Fibroblast of lung (primary cell): ENCODE results near the gene CNKSR3. TPM values are rescaled to one million over a fixed set of nuclear protein-coding genes. Genes with fewer than 3 reads are reported as not detected.

ENCODE experiments used
- DNase-seq, 2 donors: peaks; one replicate each; pipeline versions ENCODE4 v3.0.0 to v3.0.0-alpha.2; 2010; ENCODE audit warnings: low read depth in 2 of 2
- H2AFZ ChIP-seq: 2 replicates; pipeline ENCODE4 v1.5.1; 2012; ENCODE audit warnings: low read length, control low read depth, inconsistent platforms
- H3K27ac ChIP-seq: 2 replicates; pipeline ENCODE4 v1.5.1; 2011; ENCODE audit warnings: low read length, control low read depth; ENCODE audit not compliant: insufficient read depth
- H3K27me3 ChIP-seq: 2 replicates; pipeline ENCODE4 v1.5.1; 2011; ENCODE audit warnings: mild to moderate bottlenecking, low read length; ENCODE audit not compliant: control insufficient read depth, insufficient read depth
- H3K36me3 ChIP-seq: 2 replicates; pipeline ENCODE4 v1.5.1; 2011; ENCODE audit warnings: low read length; ENCODE audit not compliant: control insufficient read depth, insufficient read depth
- H3K4me1 ChIP-seq: 2 replicates; pipeline ENCODE4 v1.5.1; 2011; ENCODE audit warnings: low read length; ENCODE audit not compliant: control insufficient read depth, insufficient read depth; ENCODE audit errors: extremely low read depth
- H3K4me2 ChIP-seq: 2 replicates; pipeline ENCODE4 v1.5.1; 2011; ENCODE audit warnings: low read length, control low read depth; ENCODE audit not compliant: insufficient read depth; ENCODE audit errors: extremely low read depth
- H3K4me3 ChIP-seq, 4 experiments: fragments of 200-600 bp in 1 of 4; sonication (generic) in 1 of 4; replicated peaks in 1 of 4; 2 replicates each; pipeline ENCODE4 v1.5.1; 2011 to 2016; ENCODE audit warnings: low read length in 4 of 4, low read depth in 3 of 4, mild to moderate bottlenecking in 3 of 4, control low read depth in 2 of 4, inconsistent platforms in 1 of 4, mixed read lengths in 1 of 4; ENCODE audit not compliant: insufficient read depth in 1 of 4; ENCODE audit errors: control extremely low read depth in 1 of 4
- H3K79me2 ChIP-seq: 2 replicates; pipeline ENCODE4 v1.5.1; 2012; ENCODE audit warnings: mild to moderate bottlenecking, low read length, inconsistent platforms; ENCODE audit not compliant: control insufficient read depth, insufficient read depth
- H3K9ac ChIP-seq: 2 replicates; pipeline ENCODE4 v1.5.1; 2011; ENCODE audit warnings: mild to moderate bottlenecking, low read length, control low read depth; ENCODE audit not compliant: insufficient read depth
- H3K9me3 ChIP-seq: 2 replicates; pipeline ENCODE4 v1.5.1; 2012; ENCODE audit warnings: low read depth, low read length; ENCODE audit not compliant: control insufficient read depth, insufficient read depth
- H4K20me1 ChIP-seq: 2 replicates; pipeline ENCODE4 v1.5.1; 2011; ENCODE audit warnings: low read length; ENCODE audit not compliant: control insufficient read depth, insufficient read depth; ENCODE audit errors: extremely low read depth
- EZH2 ChIP-seq: IDR thresholded peaks from 2 replicates; pipeline ENCODE4 v1.5.1; 2012; ENCODE audit warnings: low read length, control low read depth, mild to moderate bottlenecking; ENCODE audit errors: missing control alignments
- polyA plus RNA-seq, 2 donors: library from polyadenylated mRNA; depleted of rRNA in 1 of 2; stranded (reverse) in 1 of 2; unstranded in 1 of 2; fragments of >200 nt; gene quantifications; 2 replicates each; pipeline ENCODE4 v1.2.1, GENCODE V29; 2011 to 2012; ENCODE audit warnings: missing spikeins in 1 of 2
- total RNA-seq: library from RNA; depleted of rRNA; stranded (reverse); fragments of >200 nt; gene quantifications from 2 replicates; pipeline ENCODE4 v1.2.1, GENCODE V29; 2014
- TF ChIP-seq, protein P1 (sequence below), 2 donors: IDR thresholded peaks in 1 of 2; conservative IDR thresholded peaks in 1 of 2; 1 replicate in 1 of 2; 2 replicates in 1 of 2; pipeline ENCODE4 v1.5.1; 2011 to 2012; ENCODE audit warnings: low read length in 2 of 2, control low read depth in 1 of 2, inconsistent platforms in 1 of 2, low read depth in 1 of 2, mild to moderate bottlenecking in 1 of 2

The CNKSR3 gene
- total and polyA plus RNA-seq, 2 donors (not counting 1 experiment from before 2014, with no cell fraction given) = 5.5 to 14.0 TPM

DNA sequence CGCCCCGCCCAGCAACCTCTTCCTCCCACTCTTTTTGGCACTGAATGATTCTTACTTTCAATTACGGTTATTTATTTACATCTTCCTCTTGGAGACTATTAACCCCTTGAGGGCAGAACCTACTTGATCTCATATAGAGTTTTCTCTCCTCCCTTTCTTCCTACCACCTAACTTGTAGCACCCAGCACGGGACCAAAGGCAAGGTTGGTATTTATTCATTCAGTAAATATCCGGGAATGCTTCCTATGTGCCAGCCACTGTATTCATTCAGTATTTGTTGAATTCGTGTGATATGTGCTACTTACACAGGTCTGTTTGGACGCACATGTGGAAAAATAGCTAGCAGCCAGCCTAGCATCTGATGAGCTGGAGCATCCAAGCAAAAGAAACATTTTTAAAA, 1.3 kb upstream of the CNKSR3 start:
- no peaks in the 10 kb centered on the region for H3K27me3 ChIP-seq
- peaks cover 29% of the 10 kb centered on the region for H3K79me2 ChIP-seq
- no peak for TF ChIP-seq EZH2
- H3K4me3 ChIP-seq = peak overlapping the region in 1 of 4 experiments; percentile 25
- H3K4me2 ChIP-seq = peak overlapping the region; percentile 1
- H3K9me3 ChIP-seq = no peaks in the 10 kb centered on the region
- no peak for DNase-seq
- H3K36me3 ChIP-seq = peaks cover 2% of the 10 kb centered on the region
- H3K27ac ChIP-seq = no peak overlapping the region
- no peaks in the 10 kb centered on the region for H4K20me1 ChIP-seq
- H2AFZ ChIP-seq = no peak overlapping the region
- H3K9ac ChIP-seq = no peak overlapping the region
- peaks cover 5% of the 10 kb centered on the region for H3K4me1 ChIP-seq

DNA sequence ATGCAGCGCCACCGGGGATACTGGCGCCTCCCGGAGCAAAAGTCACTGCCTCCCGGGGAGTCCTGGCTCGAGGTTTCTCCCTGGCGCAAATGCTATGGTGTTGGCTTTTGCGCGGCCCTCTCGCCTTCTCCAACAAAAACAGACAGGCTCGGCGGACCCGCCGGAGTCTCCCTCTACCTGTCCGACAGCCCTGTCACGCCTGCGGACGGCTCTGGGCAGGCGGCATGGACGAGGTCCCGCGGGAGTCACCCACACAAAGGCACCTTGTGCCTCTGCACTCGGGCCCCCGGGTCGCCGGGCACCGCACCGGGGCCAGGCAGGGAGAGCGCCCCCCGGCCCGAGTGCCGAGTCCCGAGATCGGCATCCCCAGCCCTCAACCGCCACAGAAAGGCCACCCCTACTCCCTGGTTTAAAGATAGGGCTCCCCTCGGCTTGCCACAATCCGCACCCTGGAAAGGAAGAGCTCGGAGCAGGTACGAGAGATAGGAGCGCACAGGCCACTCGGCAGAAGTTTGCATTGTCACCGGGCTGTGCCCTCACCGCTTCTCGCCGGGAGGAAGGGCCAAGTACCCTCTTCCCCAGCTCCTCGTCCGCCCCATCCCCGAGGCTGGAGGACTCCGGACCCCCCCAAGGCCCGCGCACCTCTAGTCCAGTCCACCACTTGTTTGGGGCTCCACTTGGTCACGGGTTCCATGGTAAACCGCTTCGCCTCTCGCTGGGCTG, 903 bp downstream of the CNKSR3 start:
- peak; percentile 40 to 50 for DNase-seq

DNA sequence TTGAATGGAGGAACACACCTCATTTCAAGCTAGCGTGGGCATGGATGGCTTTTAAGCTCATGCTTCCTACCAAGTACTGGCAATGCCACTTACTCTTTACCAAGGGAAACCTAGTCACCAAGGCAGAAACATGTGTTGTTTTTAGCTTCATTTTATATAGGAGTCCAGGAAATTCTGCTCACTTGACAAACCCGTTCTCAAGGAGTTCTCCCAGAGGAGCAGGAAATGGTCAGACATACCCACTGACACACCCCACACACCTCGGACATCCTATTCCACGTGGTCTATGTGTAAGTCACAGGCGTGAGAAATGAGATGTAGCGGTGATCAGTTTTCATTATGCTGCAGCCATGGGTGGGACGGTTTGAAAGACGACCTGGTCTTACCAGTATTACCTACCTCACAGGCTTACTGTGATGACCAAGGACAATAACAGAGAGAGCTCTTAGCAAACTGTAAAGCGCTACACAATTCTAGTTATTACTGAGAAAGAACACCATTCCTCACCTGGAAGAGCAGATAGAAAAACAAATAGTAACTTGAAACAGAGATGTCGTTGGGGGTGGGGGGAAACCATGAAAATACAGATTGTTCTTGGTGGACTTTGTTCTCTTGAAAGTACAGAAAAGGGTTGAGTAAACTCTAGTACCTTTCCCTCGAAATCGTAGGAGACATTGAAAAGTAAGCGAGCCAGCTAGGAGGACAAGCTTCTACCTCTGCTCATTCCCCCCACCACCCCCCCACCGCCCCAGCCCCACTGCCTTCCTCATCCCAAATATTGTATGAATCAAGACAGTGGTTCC, 1.7 kb downstream of the CNKSR3 start:
- DNase-seq = peak; percentile 30 to 39
- H3K9ac ChIP-seq = peak overlapping the region; percentile 75
- peak overlapping the region; percentile 97 for H3K4me2 ChIP-seq
- H4K20me1 ChIP-seq = no peaks in the 10 kb centered on the region
- H3K36me3 ChIP-seq = peaks cover 4% of the 10 kb centered on the region
- TF ChIP-seq, protein P1, sequence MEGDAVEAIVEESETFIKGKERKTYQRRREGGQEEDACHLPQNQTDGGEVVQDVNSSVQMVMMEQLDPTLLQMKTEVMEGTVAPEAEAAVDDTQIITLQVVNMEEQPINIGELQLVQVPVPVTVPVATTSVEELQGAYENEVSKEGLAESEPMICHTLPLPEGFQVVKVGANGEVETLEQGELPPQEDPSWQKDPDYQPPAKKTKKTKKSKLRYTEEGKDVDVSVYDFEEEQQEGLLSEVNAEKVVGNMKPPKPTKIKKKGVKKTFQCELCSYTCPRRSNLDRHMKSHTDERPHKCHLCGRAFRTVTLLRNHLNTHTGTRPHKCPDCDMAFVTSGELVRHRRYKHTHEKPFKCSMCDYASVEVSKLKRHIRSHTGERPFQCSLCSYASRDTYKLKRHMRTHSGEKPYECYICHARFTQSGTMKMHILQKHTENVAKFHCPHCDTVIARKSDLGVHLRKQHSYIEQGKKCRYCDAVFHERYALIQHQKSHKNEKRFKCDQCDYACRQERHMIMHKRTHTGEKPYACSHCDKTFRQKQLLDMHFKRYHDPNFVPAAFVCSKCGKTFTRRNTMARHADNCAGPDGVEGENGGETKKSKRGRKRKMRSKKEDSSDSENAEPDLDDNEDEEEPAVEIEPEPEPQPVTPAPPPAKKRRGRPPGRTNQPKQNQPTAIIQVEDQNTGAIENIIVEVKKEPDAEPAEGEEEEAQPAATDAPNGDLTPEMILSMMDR (conservative IDR thresholded peaks at IDR 0.05 in 1 of 2, IDR thresholded peaks at IDR 0.05 in 1 of 2; ENCODE audit: low read depth in 1 of 2, low read length in 2 of 2) = no peak
- TF ChIP-seq EZH2 = no peak
- H3K9me3 ChIP-seq = no peaks in the 10 kb centered on the region
- H3K27ac ChIP-seq = peak overlapping the region; percentile 85
- peak overlapping the region; percentile 73 to 93 (median 90) for H3K4me3 ChIP-seq
- H3K79me2 ChIP-seq = peaks cover 50% of the 10 kb centered on the region
- H3K27me3 ChIP-seq = no peaks in the 10 kb centered on the region
- peaks cover 5% of the 10 kb centered on the region for H3K4me1 ChIP-seq
- H2AFZ ChIP-seq = no peak overlapping the region

More for the DNA sequence above, 903 bp downstream of the CNKSR3 start:
- Histone ChIP-seq H3K4me1 (peaks cover 5% of the 10 kb centered on the region), H4K20me1 (no peaks in the 10 kb centered on the region), H3K79me2 (peaks cover 46% of the 10 kb centered on the region), H3K4me2 (peak overlapping the region; percentile 65), H3K36me3 (peaks cover 4% of the 10 kb centered on the region), H3K27ac (peak overlapping the region; percentile 85), H3K9ac (peak overlapping the region; percentile 75), H2AFZ (peak overlapping the region; percentile 75), H3K9me3 (no peaks in the 10 kb centered on the region), H3K4me3 (peak overlapping the region; percentile 73 to 93 (median 90)), H3K27me3 (no peaks in the 10 kb centered on the region)
- no peak for TF ChIP-seq EZH2
- TF ChIP-seq, protein P1 (conservative IDR thresholded peaks at IDR 0.05 in 1 of 2, IDR thresholded peaks at IDR 0.05 in 1 of 2; ENCODE audit: low read depth in 1 of 2, low read length in 2 of 2) = no peak
